GM11168 (cell line): ENCODE measurements around the gene DDAH1.
"Not testable (repeated sequence)": the region's sequence is repeated elsewhere in the genome, so short reads cannot be mapped to it uniquely, and the experiment has no call there.

Experiments
- in situ Hi-C: fragments of 300-500 bp; cut with MboI; formaldehyde crosslinking; loops from one replicate; pipeline ENCODE4 v1.12.0; 2022; ENCODE audit warnings: low sequenced_read_pairs; ENCODE audit not compliant: unreplicated experiment

Gene DDAH1

DNA sequence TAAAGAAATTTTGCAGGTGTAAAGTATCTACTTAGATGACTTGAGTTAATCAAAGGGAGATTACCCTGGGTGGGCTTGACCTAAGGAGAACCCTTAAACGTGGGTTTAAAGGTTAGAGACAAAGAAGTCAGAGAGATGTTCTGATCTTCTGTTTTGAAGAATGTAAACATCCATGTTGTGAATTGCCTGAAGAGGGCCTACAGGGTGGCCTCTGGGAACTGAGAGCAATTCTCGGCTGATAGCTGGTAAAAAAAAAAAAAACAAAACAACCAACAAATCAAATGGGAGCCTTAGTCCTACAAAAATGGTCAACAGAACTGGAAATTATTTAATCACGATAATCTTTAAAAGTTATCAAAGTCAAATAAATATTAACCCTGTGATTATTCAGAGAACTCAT is 99.1 kb downstream of the DDAH1 start:
- in situ Hi-C loops: no loop called here

DNA sequence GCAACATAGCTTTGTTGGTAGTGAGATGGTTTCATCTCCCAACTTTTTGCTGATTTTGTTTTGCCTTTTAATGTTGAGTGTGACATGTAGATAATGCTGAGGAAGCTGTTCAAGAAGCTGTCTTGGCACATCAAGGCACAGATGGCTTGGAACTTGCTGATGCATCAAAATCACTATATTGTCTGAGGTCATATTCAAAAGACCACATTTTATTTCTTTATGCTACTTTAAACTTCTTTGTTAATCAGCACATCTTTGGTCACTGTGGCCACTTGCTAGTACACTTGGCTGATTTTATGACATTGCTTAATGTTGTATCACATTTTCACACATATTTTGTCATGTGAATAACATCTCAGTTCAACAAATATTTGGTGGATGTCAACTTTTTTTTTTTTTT is 101.4 kb downstream of the DDAH1 start:
- in situ Hi-C loops: no loop called here

DNA sequence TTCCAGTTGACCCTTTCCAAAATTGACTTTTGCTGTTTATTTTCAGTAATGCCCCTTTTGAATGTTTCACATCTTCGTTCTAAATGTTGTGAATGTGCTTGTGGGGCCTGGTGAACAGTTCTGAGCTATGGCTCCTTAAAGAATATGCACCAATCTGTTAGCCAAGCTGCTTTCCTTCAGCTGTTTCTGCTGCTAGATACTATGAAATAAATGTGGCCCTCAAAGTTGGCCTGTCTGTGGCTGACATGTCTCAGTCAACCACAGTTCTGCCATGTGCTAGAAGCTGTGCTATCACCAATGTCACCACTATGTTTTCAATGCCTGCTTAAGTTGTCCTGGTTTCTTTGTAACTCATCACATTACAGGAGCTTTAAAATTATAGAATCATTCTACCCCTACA is 101.9 kb downstream of the DDAH1 start:
- in situ Hi-C loops: no loop called here

DNA sequence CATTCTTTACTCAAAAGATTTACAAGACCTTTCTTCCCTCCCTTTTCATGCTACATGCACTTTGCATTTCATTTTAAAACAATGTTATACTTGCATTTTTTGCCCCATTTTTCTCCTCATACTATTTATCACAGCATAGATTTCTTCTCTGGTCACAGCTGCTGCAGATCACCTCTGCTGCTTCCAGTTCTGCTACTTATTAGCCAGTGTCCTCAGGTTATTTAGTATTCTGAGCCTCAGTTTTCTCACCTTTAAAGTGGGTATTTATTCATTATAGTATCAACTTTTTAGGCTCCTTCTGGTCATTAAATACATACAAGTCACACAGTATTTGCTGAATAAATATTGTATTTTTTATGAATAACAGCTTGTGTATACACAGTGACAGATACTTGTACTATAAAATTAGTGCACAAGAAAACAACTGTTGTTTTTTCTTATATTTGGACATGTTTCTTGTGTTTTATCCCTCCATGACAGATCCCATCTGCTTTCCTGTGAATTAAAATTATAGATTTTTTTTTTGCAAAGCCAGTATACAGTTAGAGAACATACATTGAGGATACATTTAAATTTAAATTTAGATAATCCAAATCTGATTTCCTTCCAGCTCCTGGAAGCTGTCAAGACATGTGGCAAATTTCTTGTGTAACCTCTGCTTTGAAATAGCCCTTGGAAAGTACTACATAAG is 103.2 kb downstream of the DDAH1 start:
- in situ Hi-C loops: no loop called here

DNA sequence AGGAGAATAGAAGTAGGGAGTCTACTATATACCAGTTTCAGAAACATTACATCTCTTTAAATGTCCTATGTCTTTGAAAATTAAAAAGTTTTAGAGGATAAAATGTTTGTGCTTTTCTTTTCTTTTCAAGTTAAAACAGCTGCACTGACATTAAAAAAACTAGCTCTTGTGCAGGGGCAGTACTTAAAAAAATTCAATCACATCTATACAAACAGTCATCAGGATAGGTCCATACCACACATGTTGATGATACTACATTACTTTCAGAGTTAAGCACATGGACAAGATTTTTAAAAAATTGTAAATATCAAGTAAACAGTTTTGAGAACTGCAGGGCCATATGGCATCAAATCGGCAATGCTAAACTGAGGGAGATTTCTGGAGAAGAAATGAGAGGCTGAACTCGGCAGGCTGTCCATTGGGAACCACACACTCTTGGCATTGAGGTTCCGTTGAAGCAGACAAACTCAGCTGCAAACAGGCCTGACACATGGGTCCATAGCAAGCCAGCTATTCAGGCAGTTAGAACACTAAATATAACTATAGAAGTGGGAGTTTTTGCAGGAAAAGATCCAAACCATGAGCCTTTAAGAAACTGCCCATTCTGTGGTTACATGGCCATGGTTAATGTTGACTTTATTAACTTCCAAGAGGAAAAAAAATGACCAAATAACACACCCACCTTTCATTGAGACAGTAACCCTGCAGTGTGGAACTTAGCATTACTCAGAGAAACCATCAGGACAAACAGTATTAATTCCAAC is 104.0 kb downstream of the DDAH1 start:
- in situ Hi-C loops: no loop called here

DNA sequence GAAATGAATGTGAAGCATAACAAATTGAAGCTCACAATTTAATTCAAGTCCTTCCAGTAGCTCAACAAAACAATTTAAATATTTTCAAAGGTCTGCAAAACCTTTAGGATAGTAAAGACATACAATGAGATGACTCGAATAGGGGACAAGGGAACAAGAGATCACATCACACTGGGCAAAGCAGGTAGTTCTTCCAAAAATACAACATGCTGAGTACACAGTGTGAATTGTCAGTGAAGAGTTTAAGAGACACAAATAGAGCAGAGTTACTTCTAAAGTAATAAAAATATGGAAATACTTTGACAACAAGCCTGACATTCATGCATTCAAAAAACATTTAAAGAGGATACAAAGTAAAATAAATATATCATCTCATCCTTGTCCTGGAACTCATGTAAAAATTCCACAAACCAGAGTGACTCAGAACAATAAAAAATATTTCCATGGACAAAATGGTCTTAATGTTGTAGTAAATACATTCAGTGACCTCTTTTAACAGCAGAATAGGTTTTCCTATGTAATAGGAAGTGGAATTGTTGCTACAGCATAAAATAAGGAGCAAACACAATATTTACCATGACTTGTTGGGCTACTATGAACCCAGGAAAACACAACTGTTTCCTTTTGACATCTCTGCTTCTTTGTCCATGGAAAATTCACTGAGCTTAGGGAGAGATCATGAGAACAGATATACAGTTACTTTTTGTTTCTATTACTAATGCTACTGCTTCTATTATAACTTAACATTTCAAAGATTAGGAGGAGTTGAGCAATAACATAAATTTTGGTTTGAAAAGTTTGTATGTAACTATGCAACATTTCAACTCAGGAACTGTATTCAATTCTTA is 104.9 kb downstream of the DDAH1 start:
- in situ Hi-C loops: no loop called here

DNA sequence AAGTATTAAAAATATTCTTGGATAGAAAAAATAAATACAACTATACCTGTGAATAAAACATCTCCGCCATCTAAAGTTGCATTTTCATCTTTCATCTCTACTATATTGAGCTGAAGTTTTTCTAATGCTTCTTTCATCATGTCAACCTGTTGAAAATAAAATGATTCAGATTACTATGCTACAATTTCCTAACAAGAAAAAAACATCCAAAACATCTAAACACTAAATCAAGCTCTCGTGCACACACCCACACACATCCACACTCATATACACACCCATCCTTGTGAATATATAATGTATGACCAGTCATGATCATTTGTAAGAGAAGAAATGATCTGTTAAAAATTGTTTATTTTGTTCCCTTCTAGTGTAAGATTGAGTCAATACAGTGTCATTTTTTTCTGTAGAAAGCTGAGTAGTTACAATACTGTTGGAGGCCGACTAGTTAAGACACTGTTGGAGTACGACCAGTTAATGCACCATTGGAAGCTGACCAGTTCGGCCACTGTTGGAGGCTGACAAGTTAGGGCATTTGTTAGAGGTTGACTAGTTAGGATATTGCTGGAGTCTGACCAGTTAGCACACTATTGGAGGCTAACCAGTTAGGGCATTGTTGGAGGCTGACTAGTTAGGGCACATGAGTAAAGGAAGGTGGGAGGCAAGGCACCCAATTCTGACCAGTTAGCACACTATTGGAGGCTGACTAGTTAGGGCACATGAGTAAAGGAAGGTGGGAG is 106.1 kb downstream of the DDAH1 start:
- in situ Hi-C loops: no loop called here

DNA sequence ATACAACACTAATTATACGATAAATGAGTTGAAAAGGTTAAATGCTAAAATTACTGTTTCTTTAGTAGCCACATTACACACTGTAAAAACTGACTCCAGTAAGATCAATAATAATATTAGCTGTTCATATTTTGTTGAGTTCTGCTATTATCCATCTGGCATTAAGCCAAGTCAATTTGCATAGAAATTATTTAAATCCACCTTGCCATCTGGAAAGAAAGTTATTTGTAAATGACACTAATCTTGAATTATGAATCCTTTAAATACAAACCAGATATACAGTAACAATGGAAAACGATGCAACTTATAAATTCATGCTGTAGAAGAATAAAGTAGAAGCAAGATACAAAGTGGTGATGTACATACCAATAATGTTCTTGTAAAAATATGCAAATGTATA is 107.1 kb downstream of the DDAH1 start:
- in situ Hi-C loops: no loop called here

DNA sequence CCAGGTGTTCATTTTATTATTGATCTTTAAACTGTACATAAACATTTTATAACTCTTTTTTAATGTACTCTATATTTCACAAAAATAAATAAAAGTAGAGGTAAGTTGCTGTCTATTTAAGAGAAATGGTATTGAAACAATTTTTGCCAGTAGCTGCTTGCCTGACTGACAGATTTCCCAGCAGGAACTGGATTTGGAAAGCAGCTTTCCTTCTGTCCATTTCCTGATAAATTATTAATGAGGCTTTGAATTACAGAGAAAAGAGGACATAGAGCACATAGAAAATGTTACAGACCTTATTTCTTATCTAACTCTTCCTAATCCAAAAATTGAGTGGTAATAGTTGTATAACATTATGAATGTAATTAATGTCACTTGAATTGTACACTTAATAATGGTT is 108.8 kb downstream of the DDAH1 start:
- in situ Hi-C loops: no loop called here

DNA sequence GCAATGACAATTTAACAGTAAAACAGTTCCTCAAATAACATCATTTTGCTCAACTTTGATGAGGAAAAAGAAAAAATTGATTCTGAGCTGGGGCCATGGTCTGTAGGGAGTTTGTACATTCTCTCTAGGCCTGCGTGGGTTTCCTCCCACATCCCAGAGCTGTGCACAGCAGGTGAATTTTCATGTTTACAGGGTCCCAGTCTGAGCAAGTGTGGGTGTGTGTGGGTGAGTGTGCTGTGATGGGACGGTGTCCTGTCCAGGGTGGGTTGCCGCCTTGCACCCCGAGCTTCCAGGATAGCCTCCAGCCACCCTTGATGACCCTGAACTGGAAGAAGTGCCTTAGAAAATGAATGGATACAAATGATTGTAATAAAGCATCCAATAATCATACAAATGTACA is 112.9 kb downstream of the DDAH1 start:
- in situ Hi-C loops: no loop called here

DNA sequence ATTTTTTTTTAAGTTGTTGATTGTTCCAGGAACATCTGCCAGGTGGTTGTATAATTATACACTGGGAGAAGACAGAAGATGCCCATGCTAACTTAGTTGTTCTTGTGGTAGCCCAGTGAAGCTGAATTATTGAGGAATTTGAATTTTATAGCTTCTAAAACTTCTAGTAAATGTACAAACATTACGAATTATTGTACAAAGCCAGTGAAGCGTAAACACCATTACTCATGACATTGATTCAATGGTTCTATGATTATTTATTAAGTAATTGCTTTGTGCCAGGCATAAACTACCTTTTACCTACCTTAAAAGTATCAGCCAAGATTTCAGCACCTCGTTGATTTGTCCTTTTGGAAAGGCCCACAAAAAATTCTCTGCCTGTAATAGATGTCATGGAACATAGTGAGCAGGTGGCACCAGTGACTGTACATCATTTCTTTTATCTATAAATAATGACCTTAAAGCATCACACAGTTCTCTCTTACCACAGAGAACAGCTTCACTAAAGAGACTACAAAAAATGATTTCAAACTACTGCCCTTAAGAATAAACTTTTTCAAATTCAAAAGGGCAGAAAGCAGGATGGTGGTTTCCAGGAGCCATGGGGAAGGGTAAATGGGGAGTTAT is 113.6 kb downstream of the DDAH1 start:
- in situ Hi-C loops: no loop called here

DNA sequence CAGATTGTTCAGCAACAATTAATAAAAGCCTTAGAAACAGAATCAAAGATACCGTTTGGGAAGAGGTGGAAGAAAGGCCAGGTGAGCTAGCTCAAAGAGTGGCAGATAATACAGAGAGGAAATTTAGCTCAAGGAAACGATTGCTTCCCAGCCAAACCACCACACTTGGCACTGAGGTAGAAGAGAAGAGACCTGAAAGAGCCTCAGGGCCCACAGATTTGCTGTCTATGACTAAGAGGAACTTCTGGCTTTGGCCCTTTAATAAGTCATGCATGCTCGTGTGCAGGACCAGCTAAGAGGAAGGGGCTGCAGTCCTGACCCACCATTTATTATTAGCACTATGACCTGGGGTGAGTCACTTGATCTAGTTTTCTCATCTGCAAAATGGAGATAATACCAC is 115.7 kb downstream of the DDAH1 start:
- in situ Hi-C loops: no loop called here

DNA sequence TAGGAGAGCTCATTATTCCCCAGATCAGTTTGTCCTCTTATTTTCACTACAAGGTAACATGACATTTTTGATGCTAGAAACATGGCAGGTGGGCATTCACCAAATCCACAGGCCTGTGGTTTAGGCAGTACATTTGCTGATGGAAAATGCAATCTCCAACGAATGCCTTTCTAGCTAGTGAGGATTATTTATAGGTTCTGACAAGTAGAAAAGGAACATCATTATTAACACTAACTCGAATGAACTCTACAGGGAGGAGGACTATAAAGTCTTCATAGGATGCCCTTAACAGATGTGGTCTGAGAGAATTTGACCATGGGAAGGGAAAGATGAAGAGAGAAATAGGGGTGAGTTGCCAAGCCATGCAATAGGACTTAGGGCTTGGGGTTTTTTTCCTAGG is 117.1 kb downstream of the DDAH1 start:
- in situ Hi-C loops: no loop called here

DNA sequence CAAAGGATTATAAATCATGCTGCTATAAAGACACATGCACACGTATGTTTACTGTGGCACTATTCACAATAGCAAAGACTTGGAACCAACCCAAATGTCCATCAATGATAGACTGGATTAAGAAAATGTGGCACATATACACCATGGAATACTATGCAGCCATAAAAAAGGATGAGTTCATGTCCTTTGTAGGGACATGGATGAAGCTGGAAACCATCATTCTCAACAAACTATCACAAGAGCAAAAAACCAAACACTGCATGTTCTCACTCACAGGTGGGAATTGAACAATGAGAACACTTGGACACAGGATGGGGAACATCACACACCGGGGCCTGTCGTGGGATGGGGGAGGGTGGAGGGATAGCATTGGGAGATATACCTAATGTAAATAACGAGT is 117.7 kb downstream of the DDAH1 start:
- in situ Hi-C loops: not testable (repeated sequence)

DNA sequence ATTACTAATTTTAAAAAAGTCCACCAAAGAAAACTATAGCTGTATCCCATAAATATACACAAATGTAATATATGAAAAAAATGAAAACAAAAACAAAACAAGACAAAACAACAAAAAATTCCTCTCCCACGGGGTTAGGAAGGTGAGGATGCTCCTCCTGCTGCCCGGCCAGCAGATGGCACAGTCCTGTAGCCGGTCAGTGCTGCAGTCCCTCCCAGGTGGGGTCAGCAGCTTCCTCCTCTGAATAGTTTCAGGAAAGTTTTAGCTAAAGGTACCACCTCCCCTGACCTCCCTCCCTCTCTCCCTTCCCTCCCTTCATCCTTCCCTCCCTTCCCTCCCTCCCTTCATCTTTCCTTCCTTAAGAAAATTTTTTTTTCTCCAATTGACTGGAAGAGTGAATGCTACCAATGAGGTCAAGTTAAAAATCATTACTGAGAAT is 120.7 kb downstream of the DDAH1 start:
- in situ Hi-C loops: no loop called here

DNA sequence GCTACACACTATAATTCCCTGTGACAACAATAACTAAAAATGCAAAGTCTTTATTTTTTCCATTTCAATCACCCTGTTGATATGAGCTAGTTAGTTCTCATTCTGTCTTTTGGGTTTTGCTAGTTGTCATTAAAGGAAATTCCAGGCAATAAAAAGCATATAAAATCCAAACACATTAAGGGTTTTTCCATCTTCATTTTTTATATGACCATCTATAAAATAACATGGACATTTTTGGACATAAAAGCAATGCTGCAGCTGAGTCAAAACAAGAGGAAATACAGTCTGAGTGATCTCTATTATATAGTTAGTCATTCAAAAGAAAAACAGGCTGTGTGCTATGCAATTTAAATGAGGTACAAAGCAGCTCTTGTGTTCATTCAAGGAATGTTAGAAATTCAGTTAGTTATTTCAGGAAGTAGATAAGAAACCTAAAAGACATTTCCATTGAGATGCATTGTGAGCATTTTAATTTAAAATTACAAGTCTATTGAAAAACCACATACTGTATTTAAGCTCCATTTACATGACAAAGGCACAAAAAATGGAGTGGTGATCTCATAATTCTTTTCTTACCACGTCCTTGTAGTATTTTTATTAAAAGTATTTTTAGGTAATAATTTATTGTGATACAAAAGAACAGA is 121.2 kb downstream of the DDAH1 start:
- in situ Hi-C loops: no loop called here

DNA sequence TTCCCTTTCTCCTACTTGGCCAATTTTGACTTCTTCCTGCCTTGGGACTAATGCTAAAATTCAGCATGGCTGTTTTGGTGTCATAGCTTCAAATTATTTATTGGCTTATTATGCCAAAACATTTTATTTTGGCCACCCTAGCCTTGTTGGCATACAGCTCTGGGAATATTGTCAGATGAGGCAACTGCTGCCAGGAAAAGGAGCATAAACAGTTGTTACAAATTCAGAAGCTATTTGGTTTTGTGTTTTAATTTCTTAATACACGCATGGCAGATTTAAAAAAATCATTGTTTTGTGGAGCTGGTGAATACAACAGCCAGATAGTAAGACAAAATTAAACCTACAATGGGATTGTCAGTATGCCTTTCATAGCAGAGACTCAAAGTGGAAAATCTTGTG is 121.7 kb downstream of the DDAH1 start:
- in situ Hi-C loops: no loop called here

DNA sequence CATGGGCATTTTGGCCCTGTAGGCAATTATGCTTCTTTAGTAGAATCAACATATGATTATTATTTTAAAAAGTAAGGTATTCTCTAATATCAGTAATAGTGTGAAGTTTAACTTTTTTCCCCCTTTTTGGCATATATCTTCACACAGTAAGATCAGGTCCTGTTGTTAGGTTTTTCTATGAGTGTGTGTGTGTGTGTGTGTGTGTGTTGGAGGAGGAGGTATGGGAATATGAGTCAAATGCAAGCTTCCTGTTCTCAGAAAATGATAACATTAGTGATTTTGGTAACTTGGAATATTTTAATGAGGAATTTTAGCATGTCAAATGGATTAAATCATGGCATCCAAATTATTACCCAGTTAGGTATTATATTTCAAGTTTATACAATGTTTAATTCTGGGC is 122.8 kb downstream of the DDAH1 start:
- in situ Hi-C loops: no loop called here

DNA sequence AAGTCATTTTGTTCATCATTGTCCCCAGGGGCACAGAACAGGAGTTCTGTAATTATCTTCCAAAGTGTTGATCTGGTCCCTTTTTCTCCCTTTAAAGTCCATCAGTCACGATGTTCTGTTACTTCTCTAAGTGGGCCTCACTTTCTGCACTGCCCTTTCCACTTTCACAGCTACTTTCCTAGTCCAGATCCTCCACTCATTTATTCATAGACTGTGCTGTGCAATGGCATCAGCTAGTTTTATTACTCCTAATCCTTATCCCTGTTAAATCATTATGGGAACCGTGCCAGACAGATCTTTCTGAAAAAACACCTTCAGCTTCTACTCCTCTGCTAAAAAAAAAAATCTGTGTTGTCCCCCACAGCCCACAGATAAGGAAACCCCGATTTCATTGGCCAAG is 124.5 kb downstream of the DDAH1 start:
- in situ Hi-C loops: no loop called here
